Neural progenitor cell (in vitro differentiated cells): Measurements from ENCODE around the gene ZNF574.

ENCODE experiments used
- EZH2 ChIP-seq: fragments of 200-600 bp; sonication (generic); IDR thresholded peaks from 2 replicates; pipeline ENCODE4 v1.6.1; 2017; ENCODE audit warnings: antibody characterized with exemption, mild to moderate bottlenecking, moderate library complexity
- TF ChIP-seq, protein P1 (sequence below): fragments of 200-600 bp; sonication (generic); IDR thresholded peaks from 2 replicates; pipeline ENCODE4 v1.5.1; 2017; ENCODE audit warnings: antibody characterized with exemption, mild to moderate bottlenecking

DNA sequence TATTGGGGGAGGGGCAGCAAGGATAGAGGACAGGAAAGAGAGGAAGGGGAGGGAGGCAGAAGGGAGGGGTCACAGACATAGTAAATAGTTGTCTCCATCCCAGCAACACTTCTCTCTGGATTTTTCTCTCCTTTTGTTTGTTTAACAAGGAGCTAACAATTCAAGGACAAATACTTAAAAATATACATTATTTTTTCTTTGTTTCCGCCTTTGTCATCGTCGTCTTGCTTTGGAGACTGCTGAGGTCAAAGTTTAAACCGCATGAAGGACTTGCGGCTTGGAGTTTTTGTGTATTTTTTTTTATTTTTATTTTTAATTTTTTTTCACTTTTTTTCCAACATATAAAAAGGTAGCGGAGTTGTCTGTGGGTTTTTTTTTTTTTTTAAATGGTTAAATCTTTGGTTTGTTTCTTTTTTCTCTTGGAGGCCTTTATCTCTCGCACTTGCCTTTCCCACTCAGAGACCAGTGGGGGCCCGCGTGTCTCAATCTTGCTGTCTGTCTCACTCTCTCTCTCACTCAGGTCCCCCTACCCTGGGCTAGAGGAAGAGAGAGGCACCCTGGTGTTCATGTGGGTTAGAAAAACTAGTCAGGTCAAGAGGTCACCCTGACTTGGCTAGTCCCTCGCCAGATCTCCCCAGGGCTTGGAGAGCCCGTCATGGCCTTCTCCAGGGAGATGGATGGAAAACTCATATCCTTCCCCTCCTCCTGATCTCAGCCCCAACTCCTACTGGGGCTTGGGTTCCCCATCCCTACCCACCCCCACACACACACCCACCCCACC is 11.0 kb downstream of the ZNF574 start:
- TF ChIP-seq, protein P1, sequence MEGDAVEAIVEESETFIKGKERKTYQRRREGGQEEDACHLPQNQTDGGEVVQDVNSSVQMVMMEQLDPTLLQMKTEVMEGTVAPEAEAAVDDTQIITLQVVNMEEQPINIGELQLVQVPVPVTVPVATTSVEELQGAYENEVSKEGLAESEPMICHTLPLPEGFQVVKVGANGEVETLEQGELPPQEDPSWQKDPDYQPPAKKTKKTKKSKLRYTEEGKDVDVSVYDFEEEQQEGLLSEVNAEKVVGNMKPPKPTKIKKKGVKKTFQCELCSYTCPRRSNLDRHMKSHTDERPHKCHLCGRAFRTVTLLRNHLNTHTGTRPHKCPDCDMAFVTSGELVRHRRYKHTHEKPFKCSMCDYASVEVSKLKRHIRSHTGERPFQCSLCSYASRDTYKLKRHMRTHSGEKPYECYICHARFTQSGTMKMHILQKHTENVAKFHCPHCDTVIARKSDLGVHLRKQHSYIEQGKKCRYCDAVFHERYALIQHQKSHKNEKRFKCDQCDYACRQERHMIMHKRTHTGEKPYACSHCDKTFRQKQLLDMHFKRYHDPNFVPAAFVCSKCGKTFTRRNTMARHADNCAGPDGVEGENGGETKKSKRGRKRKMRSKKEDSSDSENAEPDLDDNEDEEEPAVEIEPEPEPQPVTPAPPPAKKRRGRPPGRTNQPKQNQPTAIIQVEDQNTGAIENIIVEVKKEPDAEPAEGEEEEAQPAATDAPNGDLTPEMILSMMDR, result no peak
- TF ChIP-seq EZH2, result no peak
